Activated CD4-positive, alpha-beta T cell treated with anti-CD3 and anti-CD28 coated beads for 48 hours (primary cell): ENCODE data around the gene PARN.
"Not testable (repeated sequence)": the region's sequence is repeated elsewhere in the genome, so short reads cannot be mapped to it uniquely, and the experiment has no call there.

Experiments
- DNase-seq: peaks from one replicate; pipeline ENCODE4 v3.0.0-alpha.2; 2020

PARN gene, protein sequence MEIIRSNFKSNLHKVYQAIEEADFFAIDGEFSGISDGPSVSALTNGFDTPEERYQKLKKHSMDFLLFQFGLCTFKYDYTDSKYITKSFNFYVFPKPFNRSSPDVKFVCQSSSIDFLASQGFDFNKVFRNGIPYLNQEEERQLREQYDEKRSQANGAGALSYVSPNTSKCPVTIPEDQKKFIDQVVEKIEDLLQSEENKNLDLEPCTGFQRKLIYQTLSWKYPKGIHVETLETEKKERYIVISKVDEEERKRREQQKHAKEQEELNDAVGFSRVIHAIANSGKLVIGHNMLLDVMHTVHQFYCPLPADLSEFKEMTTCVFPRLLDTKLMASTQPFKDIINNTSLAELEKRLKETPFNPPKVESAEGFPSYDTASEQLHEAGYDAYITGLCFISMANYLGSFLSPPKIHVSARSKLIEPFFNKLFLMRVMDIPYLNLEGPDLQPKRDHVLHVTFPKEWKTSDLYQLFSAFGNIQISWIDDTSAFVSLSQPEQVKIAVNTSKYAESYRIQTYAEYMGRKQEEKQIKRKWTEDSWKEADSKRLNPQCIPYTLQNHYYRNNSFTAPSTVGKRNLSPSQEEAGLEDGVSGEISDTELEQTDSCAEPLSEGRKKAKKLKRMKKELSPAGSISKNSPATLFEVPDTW

DNA sequence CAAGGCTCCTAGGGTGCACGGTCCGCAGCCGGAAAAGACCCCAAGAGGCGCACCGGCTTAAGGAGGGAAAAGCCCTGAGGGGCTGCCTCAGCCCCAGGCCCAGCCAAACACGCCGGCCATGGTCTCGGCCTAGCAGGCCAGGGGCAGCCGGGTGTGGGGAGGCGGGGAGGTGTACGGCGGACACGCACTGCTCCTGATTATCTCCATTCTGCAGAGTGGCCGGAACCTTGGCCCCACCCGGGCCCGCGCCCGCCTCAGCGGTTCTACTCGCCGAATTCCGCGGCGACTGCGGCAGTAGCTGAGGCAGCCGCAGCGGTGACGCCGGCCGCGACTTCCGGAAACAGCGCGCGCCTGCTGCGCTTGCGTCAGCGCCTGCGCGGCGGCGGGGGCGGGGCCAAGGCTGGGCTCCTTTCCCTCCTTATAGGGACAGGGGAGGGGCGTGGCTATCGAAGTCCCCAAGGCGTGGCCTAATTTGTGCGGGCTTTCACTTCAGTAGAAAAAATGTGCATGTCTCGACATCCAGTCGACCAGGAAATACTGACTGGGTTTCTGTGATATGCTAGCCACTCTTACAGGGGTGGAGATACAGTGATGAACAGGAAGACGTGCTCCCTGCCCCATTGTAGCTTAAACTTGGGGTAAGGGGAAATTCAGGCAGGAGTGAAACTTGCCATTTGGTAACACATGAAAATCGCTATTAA, at the start of gene PARN:
TSS of gene PARN (minus strand) at position 342 of the 701 bp plus-strand sequence. CDS start at position 207, 135 bp downstream.
- peak; percentile 99 for DNase-seq

- DNase-seq, result no peak
These were observed 48.9 kb upstream of the PARN start for GRCh38 chr16:14678748-14679497.

DNA sequence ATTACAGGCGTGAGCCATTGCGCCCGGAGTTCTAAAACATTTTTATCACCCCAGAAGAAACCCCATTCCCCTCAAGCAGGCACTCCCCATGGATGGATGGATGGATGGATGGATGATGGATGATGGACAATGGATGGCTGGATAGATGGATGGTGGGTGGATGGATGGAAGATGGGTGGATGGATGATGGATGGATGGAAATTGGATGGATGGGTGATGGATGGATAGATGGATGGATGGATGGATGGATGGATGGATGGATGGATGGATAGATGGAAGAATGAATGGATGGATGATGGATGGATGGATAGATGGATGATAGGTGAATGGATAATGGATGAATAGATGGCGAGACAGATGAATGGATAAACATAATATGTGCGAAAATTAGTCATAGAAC, 47.6 kb upstream of the PARN start:
- DNase-seq, result no peak

DNA sequence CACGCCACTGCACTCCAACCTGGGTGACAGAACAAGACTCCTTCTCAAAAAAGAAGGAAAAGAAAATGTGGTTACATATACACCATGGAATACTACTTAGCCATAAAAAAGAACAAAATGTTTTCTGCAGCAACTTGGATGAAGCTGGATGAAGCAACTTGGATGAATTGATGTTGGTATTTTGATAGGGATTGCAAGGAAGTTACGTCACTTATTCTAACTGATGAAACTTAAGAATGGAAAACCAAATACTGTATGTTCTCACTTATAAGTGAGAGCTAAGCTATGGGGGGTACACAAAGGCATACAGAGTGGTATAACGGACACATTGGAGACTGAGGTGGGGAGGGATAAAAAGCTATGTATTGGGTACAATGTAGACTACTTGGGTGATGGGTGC, 46.6 kb upstream of the PARN start:
- DNase-seq, result no peak

DNA sequence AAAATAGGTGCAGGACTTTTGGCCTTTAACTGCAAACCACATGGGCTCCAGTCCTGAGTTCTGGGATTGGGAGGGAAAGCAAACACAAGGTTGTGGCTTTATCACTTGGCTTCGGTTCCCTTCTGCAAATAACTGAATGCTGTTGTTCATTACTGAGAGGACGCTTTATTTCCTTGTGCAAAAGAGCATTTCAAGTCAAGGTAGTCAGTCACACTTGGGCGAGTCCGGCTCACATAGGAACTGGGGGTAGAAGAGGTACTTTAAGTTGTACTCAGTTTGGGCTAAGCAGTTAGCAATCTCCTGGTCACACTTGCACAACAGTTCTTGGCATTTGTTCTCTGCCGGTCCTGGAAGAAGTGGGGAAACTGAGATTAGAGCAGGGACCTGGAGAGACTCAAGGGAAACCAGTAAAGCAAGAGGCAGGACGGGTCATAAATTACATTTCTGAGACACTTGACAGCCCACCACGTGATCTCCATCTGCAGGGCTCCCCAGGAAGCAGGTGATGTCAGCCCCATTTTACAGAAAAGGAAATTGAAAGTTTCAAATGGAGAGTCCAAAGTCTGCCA, 42.4 kb upstream of the PARN start:
- no peak for DNase-seq

DNA sequence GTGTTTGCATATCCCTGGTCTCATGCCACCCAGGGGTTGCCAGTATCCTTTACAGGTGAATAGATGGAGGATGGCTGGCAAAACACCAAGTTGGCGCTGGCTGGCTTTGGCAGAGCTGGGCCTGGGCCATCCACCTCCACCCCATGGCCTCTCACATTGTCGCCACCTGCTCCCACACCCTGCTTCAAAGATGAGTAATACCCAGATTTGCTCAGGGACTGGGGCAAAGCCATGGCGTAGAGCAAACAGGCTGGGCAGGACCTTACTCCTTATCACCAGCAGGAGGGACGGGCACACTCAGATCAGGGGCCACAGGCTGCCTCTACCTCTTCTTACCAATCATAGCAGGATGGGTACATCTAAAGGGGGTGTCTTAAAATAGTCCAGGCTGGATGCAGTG, 39.7 kb upstream of the PARN start:
- DNase-seq, result peak; percentile 8

DNA sequence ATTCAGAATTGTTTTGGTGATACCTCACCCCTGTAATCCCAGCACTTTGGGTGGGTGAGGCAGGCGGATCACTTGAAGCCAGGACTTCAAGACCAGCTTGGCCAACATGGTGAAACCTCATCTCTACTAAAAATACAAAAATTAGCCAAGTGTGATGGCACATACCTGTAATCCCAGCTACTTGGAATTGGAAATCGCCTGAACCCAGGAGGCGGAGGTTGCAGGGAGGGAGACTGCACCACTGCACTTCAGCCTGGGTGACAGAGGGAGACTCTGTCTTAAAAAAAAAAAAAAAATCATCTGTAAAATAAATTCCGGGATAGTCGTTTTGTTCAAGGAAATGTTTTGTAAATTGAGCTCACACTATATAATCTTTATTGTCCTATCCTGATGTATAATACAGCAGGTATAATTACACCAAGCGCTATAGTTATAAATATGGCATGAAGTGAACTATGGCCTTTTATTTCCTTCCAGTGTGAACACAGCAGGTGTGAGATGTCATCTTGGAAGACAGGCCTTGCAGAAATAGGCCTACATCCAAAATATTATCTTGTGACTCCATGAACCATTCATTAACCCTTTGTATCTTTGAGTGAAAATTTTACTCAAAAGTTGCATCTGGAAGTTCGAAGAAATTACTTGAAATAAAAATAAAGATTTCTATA, 38.6 kb upstream of the PARN start:
- DNase-seq, result no peak

GRCh38 chr16:14667347-14668266, 37.5 kb upstream of the PARN start:
- no peak for DNase-seq

DNA sequence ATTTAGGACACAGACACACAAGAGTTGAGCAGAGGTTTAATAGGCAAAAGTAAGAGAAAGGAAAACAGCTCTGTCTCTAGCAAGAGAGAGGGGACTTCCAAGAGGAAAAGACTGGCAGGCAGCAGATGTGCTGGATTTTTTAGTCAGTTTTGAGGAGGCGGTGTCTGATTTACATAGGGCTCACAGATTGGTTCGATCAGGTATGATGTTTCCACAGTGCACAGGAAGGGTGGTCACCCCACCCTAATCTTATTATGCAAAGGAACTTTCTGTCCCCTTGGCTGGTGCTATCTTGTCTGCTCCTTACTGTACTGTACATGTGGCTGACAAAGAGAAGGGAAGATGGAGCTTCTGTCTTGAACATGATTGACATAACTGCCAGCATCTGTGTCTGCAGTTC, 28.0 kb upstream of the PARN start:
- no peak for DNase-seq

DNA sequence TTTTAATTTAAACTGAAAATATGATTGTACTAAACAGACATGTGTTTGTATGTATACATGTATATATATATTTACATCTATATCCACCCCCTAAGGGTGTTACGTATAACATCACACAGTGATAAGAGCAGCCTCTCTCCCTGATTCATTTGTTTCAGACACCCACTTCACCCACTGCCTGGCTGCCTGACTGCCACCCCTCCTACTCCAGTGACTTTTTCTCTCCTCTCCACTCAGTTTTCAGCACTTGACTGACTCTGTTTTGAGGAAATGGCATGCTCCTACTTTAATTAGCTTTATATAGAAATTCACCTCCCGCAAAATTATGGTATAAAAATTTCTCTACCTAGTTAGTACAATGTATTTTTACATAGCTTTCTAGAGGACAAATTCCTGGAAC, 22.7 kb upstream of the PARN start:
- no peak for DNase-seq

DNA sequence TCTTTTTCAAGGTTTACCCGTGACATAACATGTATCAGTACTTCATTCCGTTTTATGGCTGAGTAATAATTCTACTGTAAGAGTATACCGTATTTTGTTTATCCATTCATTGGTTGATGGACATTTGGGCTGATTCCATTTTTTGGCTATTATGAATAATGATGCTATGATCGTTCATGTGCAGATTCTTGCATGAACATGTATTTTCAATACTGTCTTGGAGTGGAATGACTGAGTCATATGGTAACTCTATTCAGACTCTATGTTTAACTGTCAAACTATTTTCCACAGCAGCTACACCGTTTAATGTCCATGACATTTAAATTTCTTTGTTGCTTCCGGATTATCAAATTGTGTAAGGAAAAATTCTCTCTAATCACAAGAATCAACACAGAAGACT, 20.6 kb upstream of the PARN start:
- DNase-seq, result no peak

GRCh38 chr16:14649816-14650215, 19.8 kb upstream of the PARN start:
- DNase-seq, result no peak

- DNase-seq, result peak; percentile 35
These were observed 11.9 kb upstream of the PARN start for GRCh38 chr16:14641926-14642325.

- DNase-seq, result no peak
These were observed 11.1 kb upstream of the PARN start for GRCh38 chr16:14641206-14641605.

GRCh38 chr16:14640538-14640937, 10.5 kb upstream of the PARN start:
- DNase-seq, result no peak

GRCh38 chr16:14636951-14637240, 6.8 kb upstream of the PARN start:
- not testable (repeated sequence) for DNase-seq

- not testable (repeated sequence) for DNase-seq
These were observed 6.3 kb upstream of the PARN start for GRCh38 chr16:14636179-14636950.

DNA sequence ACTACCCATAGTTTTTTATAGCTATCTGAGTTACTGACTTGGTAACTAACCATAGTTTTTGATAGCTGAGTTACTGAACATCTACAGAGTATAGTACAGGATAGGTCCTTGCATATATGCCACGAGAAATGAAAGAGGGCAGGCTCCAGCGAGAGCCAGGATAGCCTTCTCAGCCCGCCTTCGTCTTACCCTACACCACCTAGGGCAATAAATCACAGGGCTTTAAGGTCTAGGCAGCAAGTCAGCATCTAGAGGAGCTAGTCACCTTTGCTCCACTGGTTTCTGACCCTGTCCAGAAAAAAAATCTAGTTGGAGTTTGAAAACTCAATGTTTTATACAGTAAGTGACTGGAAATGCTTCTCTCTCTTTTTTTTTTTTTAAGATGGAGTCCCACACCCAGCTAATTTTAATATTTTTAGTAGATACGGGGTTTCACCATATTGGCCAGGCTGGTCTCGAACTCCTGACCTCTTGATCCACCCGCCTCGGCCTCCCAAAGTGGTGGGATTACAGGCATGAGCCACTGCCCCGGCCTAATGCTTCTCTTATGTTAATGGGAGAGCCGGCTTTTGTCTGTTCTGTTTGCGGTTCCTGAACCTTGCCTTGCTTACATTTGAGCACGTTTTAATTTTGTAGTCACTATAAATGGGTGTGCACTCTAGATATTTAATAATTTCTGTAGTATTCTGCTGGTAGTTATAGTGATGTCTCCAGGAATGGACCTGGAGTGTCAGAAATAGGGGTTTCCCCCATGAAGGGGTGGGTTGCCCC, 5.5 kb upstream of the PARN start:
- DNase-seq, result no peak

DNA sequence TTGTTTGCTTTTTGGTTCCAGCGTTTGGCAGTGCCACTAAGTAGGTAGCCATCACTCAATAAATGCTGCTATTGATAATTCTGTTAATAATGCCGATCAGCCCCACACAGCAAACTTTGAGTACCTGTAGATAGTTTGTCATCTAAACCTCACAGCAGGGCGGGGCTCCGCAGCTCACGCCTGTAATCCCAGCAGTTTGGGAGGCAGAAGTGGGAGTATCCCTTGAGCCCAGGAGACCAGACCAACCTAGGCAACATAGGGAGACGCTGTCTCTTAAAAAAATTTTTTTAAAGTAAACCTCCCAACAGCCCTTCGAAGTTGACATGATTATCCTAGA, 4.3 kb upstream of the PARN start:
- no peak for DNase-seq
